IPS-20b (cell line): Measurements from ENCODE around the gene FLOT1.

Source experiments
- H3K27ac ChIP-seq: one replicate; pipeline ENCODE4 v1.5.1; 2013; ENCODE audit warnings: low read length
- H3K27me3 ChIP-seq: 2 replicates; pipeline ENCODE4 v1.6.1; 2013; ENCODE audit warnings: mild to moderate bottlenecking, low read length, inconsistent platforms; ENCODE audit not compliant: insufficient read depth
- H3K36me3 ChIP-seq: 2 replicates; pipeline ENCODE4 v1.6.1; 2013; ENCODE audit warnings: low read depth, mild to moderate bottlenecking, inconsistent platforms, low read length, moderate library complexity; ENCODE audit not compliant: insufficient read depth
- H3K4me1 ChIP-seq: 2 replicates; pipeline ENCODE4 v1.6.1; 2013; ENCODE audit warnings: mild to moderate bottlenecking, control low read depth, inconsistent platforms, low read length, moderate library complexity; ENCODE audit not compliant: insufficient read depth
- H3K4me3 ChIP-seq: 2 replicates; pipeline ENCODE4 v1.5.1; 2013; ENCODE audit warnings: mild to moderate bottlenecking, low read length, inconsistent platforms
- H3K9ac ChIP-seq: 2 replicates; pipeline ENCODE4 v1.6.1; 2013; ENCODE audit warnings: low read depth, mild to moderate bottlenecking, inconsistent platforms, low read length, moderate library complexity
- H3K9me3 ChIP-seq: 2 replicates; pipeline ENCODE4 v1.6.1; 2013; ENCODE audit warnings: mild to moderate bottlenecking, low read depth, low read length, inconsistent platforms; ENCODE audit not compliant: insufficient read depth

Gene FLOT1

GRCh38 chr6:30777155-30777485 is 34.6 kb upstream of the FLOT1 start:
- Histone ChIP-seq H3K4me1 (0 out of 2 replicates have a peak, but pooled peaks cover 5% of the 10 kb centered on the region), H3K36me3 (no peaks in the 10 kb centered on the region), H3K9me3 (no peaks in the 10 kb centered on the region; the same call in 1 of the 2 replicates), H3K4me3 (no peak overlapping the region), H3K27me3 (no peaks in the 10 kb centered on the region), H3K9ac (no peak overlapping the region), H3K27ac (no peak overlapping the region)

- Histone ChIP-seq H3K27ac (no peak overlapping the region), H3K4me1 (0 out of 2 replicates have a peak, but pooled peaks cover 5% of the 10 kb centered on the region), H3K36me3 (no peaks in the 10 kb centered on the region), H3K9ac (no peak overlapping the region), H3K4me3 (no peak overlapping the region), H3K27me3 (no peaks in the 10 kb centered on the region), H3K9me3 (no peaks in the 10 kb centered on the region; the same call in 1 of the 2 replicates)
Observed at GRCh38 chr6:30776390-30777154, 34.1 kb upstream of the FLOT1 start.

GRCh38 chr6:30775104-30775503 is 32.6 kb upstream of the FLOT1 start:
- no peaks in the 10 kb centered on the region for H3K9me3 ChIP-seq
- no peaks in the 10 kb centered on the region for H3K36me3 ChIP-seq
- no peaks in the 10 kb centered on the region for H3K27me3 ChIP-seq
- H3K9ac ChIP-seq, result no peak overlapping the region
- H3K4me1 ChIP-seq, result peaks cover 10% of the 10 kb centered on the region
- H3K4me3 ChIP-seq, result no peak overlapping the region
- H3K27ac ChIP-seq, result no peak overlapping the region

- Histone ChIP-seq H3K27me3 (no peaks in the 10 kb centered on the region), H3K9me3 (no peaks in the 10 kb centered on the region), H3K4me1 (peaks cover 14% of the 10 kb centered on the region), H3K27ac (no peak overlapping the region), H3K36me3 (no peaks in the 10 kb centered on the region), H3K9ac (no peak overlapping the region), H3K4me3 (no peak overlapping the region)
Observed at GRCh38 chr6:30774701-30775100, 32.2 kb upstream of the FLOT1 start.

- H3K27ac ChIP-seq, result no peak overlapping the region
Observed at GRCh38 chr6:30770592-30770991, 28.1 kb upstream of the FLOT1 start.

GRCh38 chr6:30769853-30770524 is 27.5 kb upstream of the FLOT1 start:
- Histone ChIP-seq H3K4me1 (peaks cover 36% of the 10 kb centered on the region), H3K9ac (no peak overlapping the region), H3K4me3 (no peak overlapping the region), H3K27me3 (no peaks in the 10 kb centered on the region), H3K9me3 (no peaks in the 10 kb centered on the region), H3K27ac (no peak overlapping the region), H3K36me3 (no peaks in the 10 kb centered on the region)

More at GRCh38 chr6:30770592-30770991, 28.1 kb upstream of the FLOT1 start:
- Histone ChIP-seq H3K27me3 (no peaks in the 10 kb centered on the region), H3K9ac (no peak overlapping the region), H3K4me3 (no peak overlapping the region), H3K36me3 (no peaks in the 10 kb centered on the region), H3K9me3 (no peaks in the 10 kb centered on the region), H3K4me1 (peaks cover 32% of the 10 kb centered on the region)

- no peak overlapping the region; the same call in 1 of the 2 replicates for H3K4me3 ChIP-seq
- H3K27me3 ChIP-seq, result no peaks in the 10 kb centered on the region
- H3K36me3 ChIP-seq, result no peaks in the 10 kb centered on the region
- peak overlapping the region; percentile 57; the same call in 1 of the 2 replicates for H3K9ac ChIP-seq
- no peaks in the 10 kb centered on the region for H3K9me3 ChIP-seq
- peak overlapping the region; percentile 10 for H3K27ac ChIP-seq
- H3K4me1 ChIP-seq, result peaks cover 37% of the 10 kb centered on the region
Observed at GRCh38 chr6:30769088-30769852, 26.8 kb upstream of the FLOT1 start.

- Histone ChIP-seq H3K4me3 (no peak overlapping the region), H3K27ac (no peak overlapping the region), H3K4me1 (peaks cover 38% of the 10 kb centered on the region)
Observed at GRCh38 chr6:30768634-30769087, 26.2 kb upstream of the FLOT1 start.

GRCh38 chr6:30767944-30768301 is 25.4 kb upstream of the FLOT1 start:
- Histone ChIP-seq H3K9ac (no peak overlapping the region), H3K9me3 (no peaks in the 10 kb centered on the region), H3K4me1 (peaks cover 45% of the 10 kb centered on the region), H3K27me3 (no peaks in the 10 kb centered on the region), H3K36me3 (no peaks in the 10 kb centered on the region), H3K4me3 (no peak overlapping the region), H3K27ac (no peak overlapping the region)

More at GRCh38 chr6:30768634-30769087, 26.2 kb upstream of the FLOT1 start:
- no peaks in the 10 kb centered on the region for H3K27me3 ChIP-seq
- H3K9me3 ChIP-seq, result no peaks in the 10 kb centered on the region
- no peaks in the 10 kb centered on the region for H3K36me3 ChIP-seq
- no peak overlapping the region; the same call in 1 of the 2 replicates for H3K9ac ChIP-seq

GRCh38 chr6:30767158-30767943 is 24.9 kb upstream of the FLOT1 start:
- no peak overlapping the region for H3K27ac ChIP-seq
- H3K9me3 ChIP-seq, result no peaks in the 10 kb centered on the region
- no peak overlapping the region for H3K4me3 ChIP-seq
- peaks cover 45% of the 10 kb centered on the region for H3K4me1 ChIP-seq
- H3K36me3 ChIP-seq, result no peaks in the 10 kb centered on the region
- H3K9ac ChIP-seq, result no peak overlapping the region; the same call in 1 of the 2 replicates
- H3K27me3 ChIP-seq, result no peaks in the 10 kb centered on the region
